GM19328 (cell line): ENCODE results near the gene MAGOHB.
"Not testable (repeated sequence)": the region's sequence is repeated elsewhere in the genome, so short reads cannot be mapped to it uniquely, and the experiment has no call there.

Source experiments
- ATAC-seq: cut with Tn5 transposase; IDR thresholded peaks from one replicate; pipeline ENCODE4 v1.9.1; 2021; ENCODE audit warnings: mild to moderate bottlenecking, moderate library complexity; ENCODE audit not compliant: unreplicated experiment

MAGOHB gene

GRCh38 chr12:10613349-10614055 lies at the start of gene MAGOHB:
Gene MAGOHB (minus strand): TSS chr12:10613609. CDS start chr12:10613532, 77 bp downstream.
- peak; percentile 95 for ATAC-seq

- ATAC-seq, result no peak
These were observed 47.9 kb upstream of the MAGOHB start for GRCh38 chr12:10661338-10661737.

- no peak for ATAC-seq
These were observed 40.6 kb upstream of the MAGOHB start for GRCh38 chr12:10654003-10654402.

GRCh38 chr12:10652192-10652591 lies 38.8 kb upstream of the MAGOHB start:
- no peak for ATAC-seq

GRCh38 chr12:10646576-10646975 lies 33.2 kb upstream of the MAGOHB start:
- ATAC-seq, result not testable (repeated sequence)

GRCh38 chr12:10645910-10646309 lies 32.5 kb upstream of the MAGOHB start:
- ATAC-seq, result no peak

GRCh38 chr12:10641735-10642500 lies 28.5 kb upstream of the MAGOHB start:
- no peak for ATAC-seq

- no peak for ATAC-seq
These were observed 25.3 kb upstream of the MAGOHB start for GRCh38 chr12:10638728-10639127.

GRCh38 chr12:10636611-10637010 lies 23.2 kb upstream of the MAGOHB start:
- no peak for ATAC-seq

GRCh38 chr12:10636124-10636523 lies 22.7 kb upstream of the MAGOHB start:
- no peak for ATAC-seq

GRCh38 chr12:10635306-10635705 lies 21.9 kb upstream of the MAGOHB start:
- ATAC-seq, result no peak

GRCh38 chr12:10634427-10634826 lies 21.0 kb upstream of the MAGOHB start:
- ATAC-seq, result no peak

GRCh38 chr12:10633541-10633940 lies 20.1 kb upstream of the MAGOHB start:
- ATAC-seq, result no peak

GRCh38 chr12:10632226-10632625 lies 18.8 kb upstream of the MAGOHB start:
- no peak for ATAC-seq

- ATAC-seq, result no peak
These were observed 11.2 kb upstream of the MAGOHB start for GRCh38 chr12:10624605-10625004.

GRCh38 chr12:10623131-10623530 lies 9.7 kb upstream of the MAGOHB start:
- no peak for ATAC-seq

GRCh38 chr12:10621278-10621677 lies 7.9 kb upstream of the MAGOHB start:
- no peak for ATAC-seq

- no peak for ATAC-seq
These were observed 6.8 kb upstream of the MAGOHB start for GRCh38 chr12:10620078-10620779.

- no peak for ATAC-seq
These were observed 5.1 kb upstream of the MAGOHB start for GRCh38 chr12:10618338-10618987.

GRCh38 chr12:10617863-10618262 lies 4.5 kb upstream of the MAGOHB start:
- ATAC-seq, result no peak

GRCh38 chr12:10615532-10615931 lies 2.1 kb upstream of the MAGOHB start:
- no peak for ATAC-seq
